Motor neuron (in vitro differentiated cells): ENCODE measurements around the gene MIB2. TPM values are rescaled to one million over a fixed set of nuclear protein-coding genes. Genes with fewer than 3 reads are reported as not detected.

Source experiments
- ATAC-seq, 8 experiments: fragments of 200-7000 bp; cut with Tn5 transposase; replicated peaks in 6 of 8; 2 replicates each; pipeline ENCODE4 v1.8.0; 2021; ENCODE audit warnings: mild to moderate bottlenecking in 8 of 8, moderate library complexity in 8 of 8
- H3K27ac ChIP-seq, 2 donors: fragments of 250-450 bp; sonication (Bioruptor Pico); 2 replicates each; pipeline ENCODE4 v1.9.0; 2021; ENCODE audit warnings: antibody characterized with exemption in 2 of 2, mild to moderate bottlenecking in 2 of 2, moderate library complexity in 1 of 2
- H3K4me1 ChIP-seq, 2 donors: fragments of 250-450 bp; sonication (Bioruptor Pico); replicated peaks in 1 of 2; 2 replicates each; pipeline ENCODE4 v1.6.1; 2021; ENCODE audit warnings: antibody characterized with exemption in 2 of 2, mild to moderate bottlenecking in 2 of 2, moderate library complexity in 1 of 2
- H3K4me3 ChIP-seq, 5 donors: fragments of 250-450 bp; sonication (Bioruptor Pico); 2 replicates each; pipeline ENCODE4 v1.9.0; 2021; ENCODE audit warnings: antibody characterized with exemption in 5 of 5, mild to moderate bottlenecking in 5 of 5, moderate library complexity in 4 of 5
- WGBS, 10 experiments: fragments of 450-650 bp; shearing (Covaris generic); methylation state at CpG; one replicate each; pipeline ENCODE4 v1.0.0; 2022; 5-methylcytosine and 5-hydroxymethylcytosine counted together
- in situ Hi-C, 9 experiments: fragments of 400-800 bp; cut with MboI; loops; one replicate each; pipeline ENCODE4 v1.15.0; 2021; ENCODE audit warnings: low sequenced_read_pairs in 9 of 9, low pct_unique_long_range_greater_than_20kb in 2 of 9; ENCODE audit not compliant: unreplicated experiment in 9 of 9
- total RNA-seq, 8 experiments: library from RNA; unstranded; fragments of 300-600 nt; gene quantifications; 2 replicates each; pipeline versions ENCODE4 v1.2.3 to v1.2.4, GENCODE V29; 2022

Gene MIB2
- total RNA-seq, 8 experiments from 2014 or later = 19.4 to 71.9 (median 41.6) TPM

DNA sequence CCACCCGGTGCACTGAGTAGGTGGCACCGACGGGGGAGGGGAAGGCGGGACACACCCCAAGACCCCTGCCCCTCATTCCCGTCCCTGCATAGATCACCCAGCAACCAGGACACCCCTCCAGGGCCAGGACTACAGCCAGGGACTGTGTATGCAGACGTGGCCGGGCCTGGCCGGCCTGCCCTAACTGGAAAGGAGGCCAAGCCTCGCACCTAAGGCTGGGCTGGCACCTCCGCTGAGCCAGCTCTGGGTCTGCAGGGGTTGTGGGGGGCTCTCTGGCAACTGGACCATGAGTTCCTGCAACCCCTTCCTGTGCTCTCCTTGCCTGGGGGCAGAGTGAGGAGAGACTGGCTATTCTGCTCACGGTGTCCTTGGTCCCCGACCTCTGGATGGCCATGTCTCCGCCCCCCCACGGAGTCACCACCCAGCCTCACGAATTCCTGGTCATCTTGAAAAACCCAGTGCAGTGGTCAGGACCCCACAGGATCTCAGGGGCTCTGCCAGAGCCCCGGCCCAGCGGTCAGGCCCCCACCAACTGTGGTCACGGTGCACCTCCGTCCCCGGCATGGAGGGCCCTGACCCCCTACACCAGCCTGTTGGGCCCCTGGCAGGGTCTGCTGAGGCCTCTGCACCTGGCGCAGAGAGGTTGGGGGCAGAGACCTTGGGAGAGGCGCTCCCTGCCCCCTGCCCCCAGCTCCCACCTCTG lies 14.3 kb upstream of the MIB2 start:
- no peak for ATAC-seq
- in situ Hi-C loops = loop anchor here in 1 of 9 experiments (10.0 kb wide), 1 partner anchor 56 kb away; the partner anchor contains the start of gene TMEM240
- Histone ChIP-seq H3K4me3 (peak overlapping the region; percentile 36 to 61 (median 46)), H3K27ac (no peak overlapping the region), H3K4me1 (peaks cover 21 to 25% of the 10 kb centered on the region in 2 donors)
- 31 to 80% (median 65%) methylated on average over 1 to 11 of the region's 22 CpGs; no CpG with 5 or more reads in 7 of the 10 experiments for WGBS, 10 experiments

DNA sequence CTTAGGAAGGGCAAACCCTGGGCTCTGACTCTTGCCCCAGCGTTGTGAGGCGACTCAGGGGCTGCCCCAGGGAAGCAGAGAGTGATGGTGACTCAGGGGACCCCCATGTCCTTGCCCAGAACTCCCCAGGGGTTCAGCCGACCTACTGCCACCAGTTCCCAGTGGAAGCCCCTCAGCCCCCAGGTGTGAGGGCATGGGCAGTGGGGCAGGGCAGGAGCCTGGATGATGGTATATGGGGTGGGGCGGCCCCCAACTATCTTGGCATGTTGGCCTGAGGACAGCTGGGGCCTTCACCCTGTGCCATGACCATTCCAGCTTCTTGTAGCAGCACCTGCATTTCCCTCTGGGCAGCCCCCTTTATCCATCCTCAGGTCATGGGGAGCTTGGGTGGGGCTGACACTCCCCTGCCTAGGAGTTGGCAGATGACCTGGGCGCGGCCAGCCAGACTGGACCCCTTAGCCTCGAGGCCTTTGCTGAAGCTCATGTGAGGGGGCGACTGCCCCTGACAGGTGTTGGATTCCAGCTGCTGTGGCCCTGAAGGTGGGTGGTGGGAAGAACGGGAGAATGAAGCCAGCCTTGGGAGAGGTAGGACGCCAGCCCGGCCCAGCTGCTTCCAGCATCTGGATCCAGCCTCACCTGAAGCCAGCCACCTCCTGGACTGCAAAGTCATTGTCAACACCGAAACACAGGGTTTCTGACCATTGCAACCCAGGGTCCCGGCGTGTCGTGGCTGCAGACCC lies 13.6 kb upstream of the MIB2 start:
- no peak for ATAC-seq
- Histone ChIP-seq H3K27ac (no peak overlapping the region), H3K4me3 (no peak overlapping the region), H3K4me1 (peaks cover 21 to 25% of the 10 kb centered on the region in 2 donors)
- 40 to 100% (median 85%) methylated on average over 1 to 11 of the region's 15 CpGs; no CpG with 5 or more reads in 5 of the 10 experiments for WGBS, 10 experiments
- in situ Hi-C loops = loop anchor here in 1 of 9 experiments (10.0 kb wide), 1 partner anchor 57 kb away; the partner anchor contains the start of gene TMEM240

DNA sequence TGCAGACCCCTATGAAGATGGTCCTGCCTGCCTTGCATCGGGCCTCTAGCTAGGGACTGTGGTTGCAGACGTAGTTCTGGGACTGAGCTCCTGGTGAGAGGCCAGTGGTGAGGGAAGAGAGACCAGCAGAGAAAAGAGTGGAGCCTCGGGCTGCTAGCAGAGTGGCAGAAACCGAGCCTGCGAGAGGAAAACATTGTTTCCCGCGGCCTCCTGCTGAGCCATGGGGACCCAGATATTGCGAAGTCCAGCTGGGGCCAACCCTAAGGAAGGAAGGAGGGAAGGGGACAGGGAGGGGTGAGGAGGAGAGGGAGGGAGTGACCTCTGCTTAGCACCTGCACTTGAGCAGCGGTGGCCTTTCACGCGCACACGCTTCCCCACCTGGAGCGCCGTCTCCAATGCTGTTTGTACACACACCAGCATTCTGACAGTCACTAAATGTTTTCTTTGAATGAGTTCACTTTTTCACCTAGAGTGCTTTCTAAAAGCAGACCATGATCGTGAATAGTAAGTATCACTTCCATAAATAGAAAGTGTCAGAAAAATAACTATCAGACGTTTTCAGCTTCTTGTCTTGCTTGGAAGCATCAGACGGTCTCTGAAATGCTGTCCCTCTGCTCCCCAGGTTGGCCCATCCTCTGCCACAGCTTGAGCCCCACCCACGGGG lies 12.9 kb upstream of the MIB2 start:
- H3K4me3 ChIP-seq = no peak overlapping the region
- H3K4me1 ChIP-seq = peaks cover 17 to 18% of the 10 kb centered on the region in 2 donors
- 0 to 66% (median 51%) methylated on average over 2 to 13 of the region's 18 CpGs; no CpG with 5 or more reads in 2 of the 10 experiments for WGBS, 10 experiments
- no peak for ATAC-seq
- in situ Hi-C loops = loop anchor here in 1 of 9 experiments (10.0 kb wide), 1 partner anchor 58 kb away; the partner anchor contains the start of gene TMEM240
- H3K27ac ChIP-seq = no peak overlapping the region

DNA sequence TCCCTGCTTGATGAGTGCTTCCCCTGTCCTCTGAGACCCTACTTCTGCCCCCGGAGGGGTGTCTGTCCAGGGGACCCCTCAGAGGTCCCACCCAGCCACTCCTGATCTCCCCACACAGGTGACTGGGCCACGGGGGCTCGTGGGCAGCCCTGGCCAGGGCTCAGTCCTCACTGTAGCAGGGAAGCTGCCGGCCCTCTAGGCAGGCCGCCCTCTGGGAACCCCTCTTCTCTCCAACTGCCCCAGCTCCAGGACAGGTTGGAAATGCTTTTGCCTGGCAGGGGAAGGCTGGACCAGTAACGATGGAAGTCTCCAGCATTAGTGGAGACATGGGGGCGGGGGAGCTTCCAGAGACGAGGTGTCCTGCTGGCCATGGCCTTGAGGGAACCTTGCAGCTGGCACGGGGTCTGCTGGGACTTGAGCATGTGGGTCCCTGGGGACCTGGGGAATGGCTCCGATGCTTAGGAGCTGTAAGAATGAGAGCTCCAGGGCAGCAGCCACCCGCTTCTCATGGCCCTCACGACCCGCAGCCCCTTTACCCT lies 12.3 kb upstream of the MIB2 start:
- H3K4me3 ChIP-seq = no peak overlapping the region
- ATAC-seq = no peak
- no peak overlapping the region for H3K27ac ChIP-seq
- WGBS, 10 experiments = 30 to 68% (median 45%) methylated on average over 2 to 10 of the region's 13 CpGs; no CpG with 5 or more reads in 4 of the 10 experiments
- peaks cover 11 to 12% of the 10 kb centered on the region in 2 donors for H3K4me1 ChIP-seq
- in situ Hi-C loops = loop anchor here in 1 of 9 experiments (10.0 kb wide), 1 partner anchor 58 kb away; the partner anchor contains the start of gene TMEM240

DNA sequence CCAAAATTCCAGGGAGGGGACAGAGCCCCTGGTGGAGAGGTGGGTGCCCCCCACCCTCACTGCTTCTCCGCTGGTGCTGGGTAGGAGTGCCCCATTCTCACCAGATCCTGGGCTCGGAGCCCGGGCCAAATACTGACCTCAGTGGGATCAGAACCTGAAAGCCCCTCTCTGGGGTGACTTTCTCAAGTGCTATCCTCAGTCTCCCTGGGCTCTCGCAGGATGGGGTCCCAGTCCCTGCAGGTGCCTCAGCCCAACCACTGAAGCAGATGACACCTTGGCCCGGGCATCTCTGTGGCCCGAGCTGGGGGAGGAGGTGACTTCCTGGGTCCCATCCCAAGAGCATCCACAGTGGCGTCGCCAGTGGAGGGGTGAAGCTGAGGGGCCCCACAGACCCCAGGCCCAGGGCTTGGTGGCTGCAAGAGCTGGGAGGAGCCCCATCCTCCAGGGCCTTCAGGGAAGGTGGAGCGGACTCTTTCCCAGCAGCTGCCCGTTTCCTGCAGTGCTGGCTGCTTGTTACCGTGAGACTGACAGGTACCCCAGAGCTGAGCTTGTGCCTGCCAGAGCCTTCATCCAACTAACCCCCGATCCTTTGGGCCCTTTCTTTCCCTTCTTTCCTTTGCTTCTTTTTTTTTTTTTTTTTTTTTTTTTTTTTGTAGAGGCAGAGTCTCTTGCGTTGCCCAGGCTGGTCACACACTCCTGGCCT lies 11.5 kb upstream of the MIB2 start:
- no peak for ATAC-seq
- in situ Hi-C loops = loop anchor here in 1 of 9 experiments (10.0 kb wide), 1 partner anchor 59 kb away; the partner anchor contains the start of gene TMEM240

DNA sequence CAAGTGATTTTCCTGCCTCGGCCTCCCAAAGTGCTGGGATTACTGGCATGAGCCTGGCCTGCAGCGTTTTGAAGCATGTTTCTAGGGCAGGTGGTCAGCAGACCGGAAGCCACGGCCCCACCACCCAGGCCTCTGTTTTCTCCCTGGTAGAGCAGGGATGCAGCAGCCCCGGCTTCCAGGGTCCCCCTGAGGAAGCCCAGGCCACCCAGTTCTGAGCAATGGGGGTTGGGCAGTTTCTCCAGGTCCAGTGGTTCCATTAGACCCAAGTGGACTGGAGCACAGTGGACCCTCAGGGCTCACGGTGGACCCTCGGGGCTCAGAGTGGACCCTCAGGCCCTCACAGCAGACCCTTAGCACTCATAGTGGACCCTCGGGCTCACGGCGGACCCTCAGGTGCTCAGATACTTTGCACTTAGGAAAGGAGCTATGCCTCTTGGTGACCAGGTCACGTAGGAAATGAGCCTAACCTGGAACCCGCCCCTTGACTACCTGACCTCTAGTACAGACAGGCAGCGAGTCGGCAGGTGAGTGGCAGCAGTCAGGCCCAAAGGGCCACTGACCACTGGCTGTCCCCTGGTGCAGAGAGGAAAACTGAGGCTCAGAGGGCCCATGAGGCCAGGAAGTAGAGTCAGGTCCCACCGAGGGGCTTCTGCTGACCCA lies 10.8 kb upstream of the MIB2 start:
- H3K4me3 ChIP-seq = no peak overlapping the region
- H3K27ac ChIP-seq = no peak overlapping the region
- 49 to 76% (median 60%) methylated on average over 2 to 10 of the region's 15 CpGs; no CpG with 5 or more reads in 4 of the 10 experiments for WGBS, 10 experiments
- ATAC-seq = no peak
- in situ Hi-C loops = loop anchor here in 1 of 9 experiments (10.0 kb wide), 1 partner anchor 60 kb away; the partner anchor contains the start of gene TMEM240
- H3K4me1 ChIP-seq = peaks cover 5 to 7% of the 10 kb centered on the region in 2 donors

More for the DNA sequence above, 11.5 kb upstream of the MIB2 start:
- no peak overlapping the region for H3K27ac ChIP-seq
- no peak overlapping the region for H3K4me3 ChIP-seq
- peaks cover 8 to 12% of the 10 kb centered on the region in 2 donors for H3K4me1 ChIP-seq
- WGBS, 10 experiments = 32 to 75% (median 42%) methylated on average over 1 to 8 of the region's 13 CpGs

DNA sequence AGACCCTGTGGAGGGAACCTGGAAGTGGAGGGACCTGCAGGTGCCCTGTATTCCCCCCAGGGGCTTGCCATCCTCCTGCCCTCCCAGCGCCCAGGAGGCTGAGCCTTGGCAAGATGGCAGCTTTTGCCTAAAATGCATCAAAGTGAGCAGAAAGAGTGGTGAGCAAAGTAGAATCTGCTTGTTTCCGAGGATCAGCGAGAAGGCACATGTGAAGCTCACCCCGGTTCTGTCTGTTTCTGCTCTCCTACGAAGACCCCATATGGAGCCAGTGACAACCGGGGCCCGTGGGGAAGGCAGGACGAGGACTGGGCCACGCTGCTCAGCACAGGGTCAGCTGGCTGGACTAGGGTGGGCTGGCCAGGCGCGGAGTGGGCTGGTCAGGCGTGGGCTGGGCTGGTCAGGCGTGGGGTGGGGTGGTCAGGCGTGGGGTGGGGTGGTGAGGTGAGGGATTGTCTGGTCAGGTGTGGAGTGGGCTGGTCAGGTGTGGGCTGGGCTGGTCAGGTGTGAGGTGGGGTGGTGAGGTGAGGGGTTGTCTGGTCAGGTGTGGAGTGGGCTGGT lies 10.2 kb upstream of the MIB2 start:
- Histone ChIP-seq H3K27ac (no peak overlapping the region), H3K4me3 (no peak overlapping the region), H3K4me1 (peaks cover 5 to 6% of the 10 kb centered on the region in 2 donors)
- in situ Hi-C loops = loop anchor here in 1 of 9 experiments (10.0 kb wide), 1 partner anchor 60 kb away; the partner anchor contains the start of gene TMEM240
- WGBS, 10 experiments = 20 to 64% (median 48%) methylated on average over 1 to 5 of the region's 14 CpGs; no CpG with 5 or more reads in 6 of the 10 experiments
- no peak for ATAC-seq

DNA sequence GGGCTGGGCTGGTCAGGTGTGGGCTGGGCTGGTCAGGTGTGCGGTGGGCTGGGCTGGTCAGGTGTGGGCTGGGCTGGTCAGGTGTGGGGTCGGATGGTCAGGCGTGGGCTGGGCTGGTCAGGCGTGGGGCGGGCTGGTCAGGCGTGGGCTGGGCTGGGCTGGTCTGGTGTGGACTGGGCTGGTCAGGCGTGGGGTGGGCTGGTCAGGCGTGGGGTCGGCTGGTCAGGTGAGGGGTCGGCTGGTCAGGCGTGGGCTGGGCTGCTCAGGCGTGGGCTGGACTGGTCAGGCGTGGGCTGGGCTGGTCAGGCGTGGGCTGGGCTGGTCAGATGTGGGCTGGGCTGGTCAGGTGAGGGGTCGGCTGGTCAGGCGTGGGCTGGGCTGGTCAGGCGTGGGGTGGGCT lies 9.6 kb upstream of the MIB2 start:
- Histone ChIP-seq H3K4me1 (peaks cover 3% of the 10 kb centered on the region in 2 donors), H3K4me3 (no peak overlapping the region), H3K27ac (no peak overlapping the region)
- in situ Hi-C loops = loop anchor here in 1 of 9 experiments (10.0 kb wide), 1 partner anchor 61 kb away; the partner anchor contains the start of gene TMEM240
- no CpG with 5 or more reads among the region's 17 CpGs for whole genome bisulfite sequencing, 10 experiments
- no peak for ATAC-seq

DNA sequence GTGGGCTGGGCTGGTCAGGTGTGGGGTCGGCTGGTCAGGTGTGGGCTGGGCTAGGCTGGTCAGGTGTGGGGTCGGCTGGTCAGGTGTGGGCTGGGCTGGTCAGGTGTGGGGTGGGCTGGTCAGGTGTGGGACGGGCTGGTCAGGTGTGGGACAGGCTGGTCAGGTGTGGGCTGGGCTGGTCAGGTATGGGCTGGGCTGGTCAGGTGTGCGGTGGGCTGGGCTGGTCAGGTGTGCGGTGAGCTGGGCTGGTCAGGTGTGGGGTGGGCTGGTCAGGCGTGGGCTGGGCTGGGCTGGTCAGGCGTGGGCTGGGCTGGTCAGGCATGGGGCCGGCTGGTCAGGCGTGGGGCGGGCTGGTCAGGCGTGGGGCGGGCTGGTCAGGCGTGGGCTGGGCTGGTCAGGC lies 9.1 kb upstream of the MIB2 start:
- WGBS, 10 experiments = no CpG with 5 or more reads among the region's 13 CpGs
- H3K27ac ChIP-seq = no peak overlapping the region
- no peak for ATAC-seq
- in situ Hi-C loops = loop anchor here in 1 of 9 experiments (10.0 kb wide), 1 partner anchor 61 kb away; the partner anchor contains the start of gene TMEM240
- no peaks in the 10 kb centered on the region for H3K4me1 ChIP-seq
- H3K4me3 ChIP-seq = no peak overlapping the region

DNA sequence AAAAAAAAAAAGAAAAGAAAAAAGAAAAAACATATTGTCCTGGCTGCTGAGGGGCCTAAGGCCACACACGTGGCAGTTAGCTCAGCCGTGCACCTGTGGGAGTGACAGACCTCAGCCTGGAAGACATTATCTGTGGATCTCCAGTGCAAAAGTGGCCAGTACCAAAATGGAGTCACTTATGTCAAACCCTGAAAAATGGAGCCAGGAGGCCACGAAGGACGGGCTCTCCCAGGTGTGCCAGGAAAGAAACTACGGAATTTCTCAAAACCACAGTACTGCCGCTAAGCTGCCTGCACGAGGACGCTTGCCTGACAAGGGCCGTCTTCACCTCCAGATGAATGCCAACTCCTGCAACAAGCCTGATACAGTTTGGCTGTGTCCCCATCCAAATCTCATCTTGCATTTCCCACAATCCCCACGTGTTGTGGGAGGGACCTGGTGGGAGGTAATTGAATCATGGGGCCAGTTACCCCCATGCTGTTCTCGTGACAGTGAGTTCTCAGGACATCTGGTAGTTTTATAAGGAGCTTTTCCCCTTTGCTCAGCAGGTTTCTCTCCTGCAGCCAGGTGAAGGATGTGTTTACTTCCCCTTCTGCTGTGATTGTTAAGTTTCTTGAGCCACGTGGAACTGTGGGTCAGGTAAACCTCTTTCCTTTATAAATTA lies 5.3 kb upstream of the MIB2 start:
- no peak for ATAC-seq
- no peak overlapping the region for H3K27ac ChIP-seq
- H3K4me3 ChIP-seq = no peak overlapping the region
- in situ Hi-C loops = loop anchor here in 1 of 9 experiments (10.0 kb wide), 1 partner anchor 65 kb away; the partner anchor contains the start of gene TMEM240
- peaks cover 7 to 9% of the 10 kb centered on the region in 2 donors for H3K4me1 ChIP-seq
- 0 to 100% (median 47%) methylated on average over 1 to 11 of the region's 12 CpGs; no CpG with 5 or more reads in 1 of the 10 experiments for WGBS, 10 experiments

DNA sequence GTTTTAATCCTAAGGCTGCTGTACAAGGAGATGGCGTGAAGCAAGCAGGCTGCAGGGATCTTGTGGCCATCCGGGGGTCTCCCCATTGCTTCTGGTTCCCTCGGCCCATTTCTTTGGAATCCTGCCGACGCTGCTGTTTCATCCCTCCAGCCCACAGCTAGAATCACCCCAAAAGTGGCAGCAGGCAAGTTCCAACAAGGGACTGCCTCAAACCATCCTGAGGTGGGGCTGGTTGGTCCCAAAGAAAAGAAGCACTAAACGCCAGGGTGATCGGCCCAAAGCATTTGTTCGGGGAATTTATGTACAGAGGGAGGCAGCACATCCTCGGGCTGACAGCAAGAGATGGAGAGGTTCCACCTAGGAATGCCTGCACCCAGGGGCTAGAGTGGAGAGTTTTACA lies 4.5 kb upstream of the MIB2 start:
- no peak overlapping the region for H3K27ac ChIP-seq

More for the DNA sequence above, 4.5 kb upstream of the MIB2 start:
- no peak for ATAC-seq
- 19 to 82% (median 65%) methylated on average over 2 to 7 of the region's 9 CpGs; no CpG with 5 or more reads in 3 of the 10 experiments for WGBS, 10 experiments
- in situ Hi-C loops = no loop called here
- Histone ChIP-seq H3K4me3 (no peak overlapping the region), H3K4me1 (peaks cover 7 to 9% of the 10 kb centered on the region in 2 donors)
